GM19328 (cell line): ENCODE results near the gene CAPZA3.
"Not testable (repeated sequence)": the region's sequence is repeated elsewhere in the genome, so short reads cannot be mapped to it uniquely, and the experiment has no call there.

Experiments used
- ATAC-seq: cut with Tn5 transposase; IDR thresholded peaks from one replicate; pipeline ENCODE4 v1.9.1; 2021; ENCODE audit warnings: mild to moderate bottlenecking, moderate library complexity; ENCODE audit not compliant: unreplicated experiment

CAPZA3 gene, protein sequence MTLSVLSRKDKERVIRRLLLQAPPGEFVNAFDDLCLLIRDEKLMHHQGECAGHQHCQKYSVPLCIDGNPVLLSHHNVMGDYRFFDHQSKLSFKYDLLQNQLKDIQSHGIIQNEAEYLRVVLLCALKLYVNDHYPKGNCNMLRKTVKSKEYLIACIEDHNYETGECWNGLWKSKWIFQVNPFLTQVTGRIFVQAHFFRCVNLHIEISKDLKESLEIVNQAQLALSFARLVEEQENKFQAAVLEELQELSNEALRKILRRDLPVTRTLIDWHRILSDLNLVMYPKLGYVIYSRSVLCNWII

GRCh38 chr12:18737819-18738218 lies at the start of gene CAPZA3, which contains the start of gene PLCZ1:
CAPZA3 (plus strand) TSS chr12:18738119; CDS start chr12:18738269, 150 bp downstream.
PLCZ1 (minus strand) TSS chr12:18738012; CDS start chr12:18737371, 641 bp downstream.
- ATAC-seq, result no peak

DNA sequence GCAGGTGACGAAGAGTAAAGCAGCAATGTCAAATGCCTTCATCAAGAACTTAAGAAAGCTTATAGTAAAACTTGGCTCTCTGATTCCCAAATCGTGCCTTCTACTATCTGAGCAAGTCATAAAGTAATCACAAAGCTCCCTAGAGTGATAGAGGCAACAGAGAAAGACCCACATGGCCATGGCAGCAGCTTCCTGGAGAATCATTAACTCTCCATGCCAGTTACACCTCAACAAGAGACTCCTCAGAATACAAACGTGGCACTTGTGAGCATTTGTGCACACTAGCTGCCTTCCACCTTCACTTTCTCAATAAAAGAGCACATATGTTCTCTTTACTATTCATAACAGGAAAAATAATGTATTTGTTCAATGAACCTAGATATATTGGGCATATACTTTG lies 48.1 kb upstream of the CAPZA3 start:
- ATAC-seq, result no peak

GRCh38 chr12:18690653-18691052 lies 47.3 kb upstream of the CAPZA3 start:
- ATAC-seq, result no peak

DNA sequence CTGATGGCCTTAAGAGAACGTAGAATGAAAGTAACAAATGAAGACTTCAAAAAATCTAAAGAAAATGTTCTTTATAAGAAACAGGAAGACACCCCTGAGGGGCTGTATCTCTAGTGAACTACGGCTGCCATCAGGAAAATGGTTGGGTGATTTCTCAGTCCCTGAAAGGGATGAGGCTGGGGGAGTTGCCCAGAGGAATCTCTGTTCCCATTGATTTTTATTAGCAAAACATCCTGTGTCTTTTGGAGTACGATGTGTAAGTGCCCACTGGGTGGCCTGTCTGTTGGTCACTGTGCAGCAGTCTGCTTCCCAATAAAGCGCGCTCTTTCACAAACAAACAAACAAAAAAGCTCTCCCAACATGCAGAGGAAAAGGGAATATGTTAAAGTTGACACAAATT lies 43.9 kb upstream of the CAPZA3 start:
- ATAC-seq, result not testable (repeated sequence)

DNA sequence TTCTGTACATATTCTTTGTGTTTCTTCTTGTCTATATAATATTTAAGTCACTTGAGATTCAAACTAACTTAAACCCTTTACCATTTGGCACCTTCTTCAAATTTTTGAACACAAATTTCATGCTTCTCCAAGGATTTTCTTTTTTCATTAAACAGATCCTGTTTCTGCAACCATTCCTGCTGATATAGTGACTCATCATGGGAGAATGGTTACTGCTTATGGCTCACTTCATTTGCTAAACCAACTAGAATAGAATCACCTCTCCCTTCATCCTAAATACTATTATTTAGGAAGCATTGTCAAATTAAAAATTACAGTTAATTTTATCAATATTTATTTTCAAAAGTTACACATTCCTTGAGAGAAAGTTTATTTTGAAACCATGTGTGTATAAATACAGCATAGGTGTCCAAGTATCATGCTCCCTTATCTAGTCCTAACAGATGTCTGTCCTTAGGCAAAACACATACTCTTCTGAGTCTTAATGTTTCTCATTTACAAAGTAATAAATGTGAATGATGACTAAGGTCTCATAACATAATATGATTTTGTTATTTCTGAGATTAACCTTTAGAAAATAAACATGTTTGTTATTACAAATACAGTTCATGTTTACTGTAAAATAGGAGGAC lies 40.8 kb upstream of the CAPZA3 start:
- ATAC-seq, result no peak

DNA sequence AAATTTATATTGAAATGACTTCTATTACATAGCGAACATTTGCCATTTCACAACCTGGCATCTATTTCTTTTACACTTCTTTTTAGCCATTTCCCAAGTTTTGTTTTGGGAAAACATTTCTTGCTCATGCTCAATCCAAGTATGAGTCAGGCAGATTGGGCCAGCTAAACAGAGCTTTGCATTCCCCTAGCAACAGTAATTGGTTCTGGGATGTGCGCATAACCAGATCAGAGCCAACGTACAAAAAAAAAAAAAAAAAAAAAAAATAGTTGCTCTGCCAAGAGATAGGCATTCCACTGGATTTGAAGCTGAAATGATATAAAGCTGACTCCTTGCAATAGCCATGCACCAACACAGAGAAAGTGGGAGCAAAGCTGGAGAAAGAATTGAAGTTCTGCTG lies 37.6 kb upstream of the CAPZA3 start:
- ATAC-seq, result no peak

- ATAC-seq, result no peak
These were observed 34.6 kb upstream of the CAPZA3 start for GRCh38 chr12:18703321-18703720.

- no peak for ATAC-seq
These were observed 34.0 kb upstream of the CAPZA3 start for GRCh38 chr12:18703911-18704310.

DNA sequence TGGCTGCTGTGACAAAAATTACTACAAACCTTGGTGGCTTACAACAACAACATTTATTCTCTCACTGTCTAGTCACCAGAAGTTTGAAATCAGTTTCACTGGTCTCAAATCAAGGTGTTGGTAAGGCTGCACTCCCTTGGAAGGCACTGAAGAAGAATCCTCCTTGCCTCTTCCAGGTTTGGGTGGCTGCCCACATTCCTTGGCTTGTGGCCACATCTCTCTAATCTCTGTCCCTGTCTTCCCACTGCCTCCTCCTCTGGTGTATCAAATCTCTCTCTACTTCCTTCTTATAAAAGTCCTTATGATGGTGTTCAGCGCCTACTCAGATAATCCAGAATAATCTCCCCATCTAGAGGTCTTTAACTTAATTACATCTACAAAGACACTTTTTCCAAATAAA lies 31.1 kb upstream of the CAPZA3 start:
- ATAC-seq, result no peak

- ATAC-seq, result no peak
These were observed 21.7 kb upstream of the CAPZA3 start for GRCh38 chr12:18716236-18716635.

- no peak for ATAC-seq
These were observed 19.5 kb upstream of the CAPZA3 start for GRCh38 chr12:18718462-18718861.

- no peak for ATAC-seq
These were observed 17.9 kb upstream of the CAPZA3 start for GRCh38 chr12:18719922-18720510.

DNA sequence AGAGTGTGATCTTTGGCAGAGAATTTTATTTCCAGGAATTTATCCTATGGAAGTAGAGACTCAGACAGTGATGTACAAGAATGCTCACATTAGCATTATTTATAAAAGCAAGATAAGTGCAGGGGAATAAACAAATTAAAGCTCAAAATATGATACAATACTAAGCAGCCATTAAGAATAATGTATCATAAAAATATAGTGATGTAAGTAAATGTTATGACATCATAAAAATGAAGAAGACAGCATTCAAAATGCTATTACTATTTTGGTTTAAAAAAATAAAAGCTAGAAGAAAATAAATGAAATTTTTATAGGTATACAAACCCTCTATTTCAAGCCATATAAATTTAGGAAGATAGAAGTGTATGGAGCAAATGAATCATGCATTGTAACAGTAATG lies 17.2 kb upstream of the CAPZA3 start:
- no peak for ATAC-seq

GRCh38 chr12:18721452-18721851 lies 16.5 kb upstream of the CAPZA3 start:
- ATAC-seq, result no peak

- no peak for ATAC-seq
These were observed 14.2 kb upstream of the CAPZA3 start for GRCh38 chr12:18723752-18724151.

DNA sequence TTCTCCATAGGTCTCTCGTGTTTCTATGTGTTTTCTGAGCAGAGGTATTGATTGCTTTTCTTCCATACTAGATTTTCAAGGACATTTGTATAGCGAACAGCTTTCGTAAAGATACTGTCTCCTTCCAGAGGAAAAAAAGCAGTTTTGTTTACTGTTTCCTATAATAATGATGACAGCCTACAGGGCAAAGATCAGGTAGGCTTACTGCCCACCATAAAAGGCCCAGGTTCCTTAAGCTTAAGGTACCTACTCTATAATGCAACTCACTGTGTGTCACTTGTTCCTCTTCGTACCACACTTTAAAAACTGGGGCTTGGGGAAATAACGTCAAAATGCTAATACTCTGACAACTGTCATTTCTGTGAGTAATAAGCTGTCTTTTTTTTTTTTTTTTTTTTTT lies 6.8 kb upstream of the CAPZA3 start:
- no peak for ATAC-seq

DNA sequence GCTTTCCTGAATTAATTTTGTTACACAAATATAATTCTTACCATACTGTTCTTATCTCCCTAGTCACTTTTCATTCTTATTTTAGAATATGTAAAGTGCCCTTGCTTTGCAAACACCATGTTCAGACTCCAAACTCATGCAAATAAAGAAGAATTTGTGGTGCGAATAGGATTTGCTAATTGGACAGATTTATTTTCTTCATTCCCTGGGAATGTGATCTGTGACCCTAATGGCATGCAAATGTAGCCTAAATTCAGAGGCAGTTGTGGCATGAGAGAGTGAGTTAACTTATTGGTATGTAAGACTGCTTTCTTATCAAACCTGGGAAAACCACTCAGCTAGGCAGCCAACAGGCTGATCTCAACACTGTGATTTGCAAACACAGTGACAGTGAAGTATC lies 10.0 kb downstream of the CAPZA3 start:
- no peak for ATAC-seq

- ATAC-seq, result no peak
These were observed 11.6 kb downstream of the CAPZA3 start for GRCh38 chr12:18749386-18749957.

- no peak for ATAC-seq
These were observed 12.2 kb downstream of the CAPZA3 start for GRCh38 chr12:18750085-18750484.

- ATAC-seq, result no peak
These were observed 13.9 kb downstream of the CAPZA3 start for GRCh38 chr12:18751866-18752265.

- no peak for ATAC-seq
These were observed 14.5 kb downstream of the CAPZA3 start for GRCh38 chr12:18752280-18752920.
